Measurements from ENCODE around the gene JAZF1.

The JAZF1 gene

DNA sequence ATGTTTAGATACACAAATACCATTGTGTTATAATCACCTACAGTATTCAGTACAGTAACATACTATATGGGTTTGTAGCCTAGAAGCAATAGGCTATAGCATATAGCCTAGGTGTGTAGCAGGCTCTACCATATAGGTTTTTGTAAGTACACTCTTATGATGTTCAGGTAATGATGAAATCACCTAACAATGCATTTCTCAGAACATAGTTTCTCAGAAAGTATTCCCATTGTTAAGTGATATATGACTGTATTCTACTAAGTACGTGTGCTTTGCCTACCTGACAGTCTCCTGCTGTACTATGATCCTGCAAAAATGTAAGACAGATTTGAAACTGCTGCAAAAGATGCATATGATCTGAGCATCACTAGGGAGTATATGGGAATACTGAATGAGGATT, 137.9 kb downstream of the JAZF1 start:
- Histone ChIP-seq H3K27me3 (no peaks in the 10 kb centered on the region), H3K4me3 (ENCODE audit: low read depth in 1 of 2, low read length in 1 of 2) (no peak overlapping the region), H3K9me3 (no peaks in the 10 kb centered on the region), H3K4me1 (ENCODE audit: control insufficient read depth in 1 of 2, insufficient read depth in 1 of 2, low read depth in 1 of 2, low read length in 1 of 2) (no peaks in the 10 kb centered on the region), H3K36me3 (no peaks in the 10 kb centered on the region), H3K27ac (no peak overlapping the region)
- TF ChIP-seq, protein P1, sequence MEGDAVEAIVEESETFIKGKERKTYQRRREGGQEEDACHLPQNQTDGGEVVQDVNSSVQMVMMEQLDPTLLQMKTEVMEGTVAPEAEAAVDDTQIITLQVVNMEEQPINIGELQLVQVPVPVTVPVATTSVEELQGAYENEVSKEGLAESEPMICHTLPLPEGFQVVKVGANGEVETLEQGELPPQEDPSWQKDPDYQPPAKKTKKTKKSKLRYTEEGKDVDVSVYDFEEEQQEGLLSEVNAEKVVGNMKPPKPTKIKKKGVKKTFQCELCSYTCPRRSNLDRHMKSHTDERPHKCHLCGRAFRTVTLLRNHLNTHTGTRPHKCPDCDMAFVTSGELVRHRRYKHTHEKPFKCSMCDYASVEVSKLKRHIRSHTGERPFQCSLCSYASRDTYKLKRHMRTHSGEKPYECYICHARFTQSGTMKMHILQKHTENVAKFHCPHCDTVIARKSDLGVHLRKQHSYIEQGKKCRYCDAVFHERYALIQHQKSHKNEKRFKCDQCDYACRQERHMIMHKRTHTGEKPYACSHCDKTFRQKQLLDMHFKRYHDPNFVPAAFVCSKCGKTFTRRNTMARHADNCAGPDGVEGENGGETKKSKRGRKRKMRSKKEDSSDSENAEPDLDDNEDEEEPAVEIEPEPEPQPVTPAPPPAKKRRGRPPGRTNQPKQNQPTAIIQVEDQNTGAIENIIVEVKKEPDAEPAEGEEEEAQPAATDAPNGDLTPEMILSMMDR (IDR thresholded peaks at IDR 0.05), result no peak

GRCh38 chr7:28041508-28042314, 138.9 kb downstream of the JAZF1 start:
- Histone ChIP-seq H3K36me3 (no peaks in the 10 kb centered on the region), H3K4me1 (ENCODE audit: control insufficient read depth in 1 of 2, insufficient read depth in 1 of 2, low read depth in 1 of 2, low read length in 1 of 2) (no peaks in the 10 kb centered on the region), H3K27ac (no peak overlapping the region), H3K27me3 (no peaks in the 10 kb centered on the region), H3K9me3 (no peaks in the 10 kb centered on the region), H3K4me3 (ENCODE audit: low read depth in 1 of 2, low read length in 1 of 2) (no peak overlapping the region)
- TF ChIP-seq, protein P1 (IDR thresholded peaks at IDR 0.05), result no peak

DNA sequence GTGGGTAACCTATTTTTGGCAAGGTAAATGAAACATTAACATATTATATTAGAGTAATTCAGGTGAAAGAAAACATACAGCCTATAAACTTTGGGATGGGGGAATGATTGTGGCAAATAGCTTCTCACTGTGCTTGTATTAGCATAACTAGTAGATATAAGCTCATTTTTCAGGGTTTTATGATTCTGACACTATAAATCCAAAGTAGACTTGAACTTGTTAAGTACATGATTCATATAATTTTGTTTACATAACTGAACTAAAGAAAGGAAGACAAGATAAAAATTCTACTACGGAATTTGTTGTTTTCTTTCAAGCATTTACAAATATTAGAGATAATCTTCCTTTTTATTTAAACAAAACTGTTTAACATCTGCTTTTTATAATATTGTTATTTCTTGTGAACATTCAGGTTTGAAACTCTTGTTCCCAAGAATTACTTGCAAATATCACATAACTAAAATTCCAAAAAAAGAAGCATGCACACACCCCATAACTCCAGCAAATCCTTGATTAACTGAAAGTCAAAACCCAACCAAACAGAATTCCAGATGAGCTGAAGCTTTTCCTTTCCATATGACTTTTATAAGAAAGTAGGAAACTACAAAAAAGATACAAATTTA, 142.3 kb downstream of the JAZF1 start:
- TF ChIP-seq, protein P1 (IDR thresholded peaks at IDR 0.05), result no peak
- Histone ChIP-seq H3K4me3 (ENCODE audit: low read depth in 1 of 2, low read length in 1 of 2) (no peak overlapping the region), H3K36me3 (no peaks in the 10 kb centered on the region), H3K27ac (no peak overlapping the region), H3K4me1 (ENCODE audit: control insufficient read depth in 1 of 2, insufficient read depth in 1 of 2, low read depth in 1 of 2, low read length in 1 of 2) (no peaks in the 10 kb centered on the region), H3K27me3 (no peaks in the 10 kb centered on the region), H3K9me3 (no peaks in the 10 kb centered on the region)

DNA sequence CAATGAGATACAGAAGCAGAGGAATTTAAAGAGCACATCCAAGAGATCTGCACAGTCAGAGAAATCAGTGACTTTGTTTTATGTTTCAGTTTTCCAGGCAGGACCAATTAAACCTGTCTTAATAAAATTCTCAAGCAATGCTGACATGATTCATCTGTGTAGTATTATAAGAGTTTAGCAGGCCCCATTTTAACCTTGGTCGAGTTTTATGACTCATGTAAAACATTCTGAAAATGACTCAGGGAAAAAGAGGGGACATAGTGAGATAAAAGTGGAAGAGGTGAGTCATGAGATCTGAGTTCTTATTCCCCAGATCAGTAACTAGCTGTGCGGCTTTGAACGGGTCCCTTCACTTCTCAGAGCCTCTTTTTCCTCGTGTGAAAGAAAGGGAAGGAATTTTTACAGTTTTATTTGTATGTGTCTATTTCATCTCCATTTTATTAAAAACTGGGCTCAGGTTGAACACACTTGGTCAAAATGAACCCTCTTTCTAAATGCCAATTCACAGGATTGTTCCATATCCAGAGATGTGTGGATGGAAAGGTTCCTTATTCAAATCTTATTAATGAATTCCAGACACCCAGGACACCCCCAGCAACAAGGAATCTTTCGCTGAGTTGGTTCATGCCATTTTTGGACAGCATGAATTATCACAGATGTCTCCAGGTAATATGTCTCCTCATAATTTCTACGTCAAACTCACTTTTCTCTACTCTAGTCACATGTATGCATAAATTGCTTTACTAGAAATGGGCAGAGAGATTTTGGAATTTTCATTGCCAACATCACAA, 143.2 kb downstream of the JAZF1 start:
- Histone ChIP-seq H3K4me1 (ENCODE audit: control insufficient read depth in 1 of 2, insufficient read depth in 1 of 2, low read depth in 1 of 2, low read length in 1 of 2) (no peaks in the 10 kb centered on the region), H3K27ac (no peak overlapping the region)

GRCh38 chr7:28036696-28037095, 143.9 kb downstream of the JAZF1 start:
- no peak overlapping the region for H3K4me3 ChIP-seq (ENCODE audit: low read depth in 1 of 2, low read length in 1 of 2)
- H3K27ac ChIP-seq, result no peak overlapping the region
- TF ChIP-seq, protein P1 (IDR thresholded peaks at IDR 0.05), result no peak
- H3K4me1 ChIP-seq (ENCODE audit: control insufficient read depth in 1 of 2, insufficient read depth in 1 of 2, low read depth in 1 of 2, low read length in 1 of 2), result no peaks in the 10 kb centered on the region
- H3K27me3 ChIP-seq, result no peaks in the 10 kb centered on the region
- H3K36me3 ChIP-seq, result no peaks in the 10 kb centered on the region
- H3K9me3 ChIP-seq, result no peaks in the 10 kb centered on the region

More for the DNA sequence above, 143.2 kb downstream of the JAZF1 start:
- Histone ChIP-seq H3K9me3 (no peaks in the 10 kb centered on the region), H3K27me3 (no peaks in the 10 kb centered on the region), H3K4me3 (ENCODE audit: low read depth in 1 of 2, low read length in 1 of 2) (no peak overlapping the region), H3K36me3 (no peaks in the 10 kb centered on the region)
- TF ChIP-seq, protein P1 (IDR thresholded peaks at IDR 0.05), result no peak
